OCI-LY1 (cell line): ENCODE measurements around the gene FIG4.

Experiments used
- H2AFZ ChIP-seq: fragments of 200-600 bp; sonication (generic), shearing (Covaris generic); 2 replicates; pipeline ENCODE4 v1.6.0; 2014; ENCODE audit warnings: antibody characterized with exemption, mild to moderate bottlenecking, low read length
- H3F3A ChIP-seq: fragments of 200-600 bp; sonication (generic), shearing (Covaris generic); 2 replicates; pipeline ENCODE4 v1.6.0; 2014; ENCODE audit warnings: mild to moderate bottlenecking, antibody characterized with exemption, low read length, moderate library complexity; ENCODE audit not compliant: insufficient read depth
- H3K27ac ChIP-seq: fragments of 200-600 bp; sonication (generic); 2 replicates; pipeline ENCODE4 v1.5.1; 2014; ENCODE audit warnings: low read length, mixed run types, mild to moderate bottlenecking, low read depth; ENCODE audit not compliant: poor library complexity, severe bottlenecking
- H3K27me3 ChIP-seq: fragments of 200-600 bp; sonication (generic); 2 replicates; pipeline ENCODE4 v1.6.0; 2014; ENCODE audit warnings: antibody characterized with exemption, mild to moderate bottlenecking, low read length, moderate library complexity; ENCODE audit not compliant: insufficient read depth
- H3K36me3 ChIP-seq: fragments of 200-600 bp; sonication (generic); 2 replicates; pipeline ENCODE4 v1.6.1; 2014; ENCODE audit warnings: mild to moderate bottlenecking, antibody characterized with exemption, low read length, moderate library complexity, mixed read lengths; ENCODE audit not compliant: insufficient read depth
- H3K4me1 ChIP-seq: fragments of 200-600 bp; sonication (generic); 2 replicates; pipeline ENCODE4 v1.5.1; 2014; ENCODE audit warnings: mild to moderate bottlenecking, low read length, moderate library complexity; ENCODE audit not compliant: insufficient read depth, severe bottlenecking
- H3K4me2 ChIP-seq: fragments of 200-600 bp; sonication (generic), shearing (Covaris generic); 2 replicates; pipeline ENCODE4 v1.6.1; 2014; ENCODE audit warnings: low read length
- H3K4me3 ChIP-seq: fragments of 200-600 bp; sonication (generic); 2 replicates; pipeline ENCODE4 v1.5.1; 2014; ENCODE audit warnings: low read length, low read depth, mild to moderate bottlenecking, mixed read lengths; ENCODE audit not compliant: poor library complexity, severe bottlenecking
- H3K79me2 ChIP-seq: fragments of 200-600 bp; shearing (Covaris generic); 2 replicates; pipeline ENCODE4 v1.6.1; 2016; ENCODE audit warnings: mixed run types, low read length, mixed read lengths; ENCODE audit not compliant: insufficient read depth
- H3K9ac ChIP-seq: fragments of 200-600 bp; sonication (generic), shearing (Covaris generic); 2 replicates; pipeline ENCODE4 v1.6.1; 2014; ENCODE audit warnings: mild to moderate bottlenecking, low read length, mixed read lengths
- H3K9me2 ChIP-seq: fragments of 200-600 bp; sonication (generic), shearing (Covaris generic); 2 replicates; pipeline ENCODE4 v1.6.1; 2014; ENCODE audit warnings: low read depth, mild to moderate bottlenecking, low read length, mixed read lengths
- H3K9me3 ChIP-seq: fragments of 200-600 bp; shearing (Covaris generic); 2 replicates; pipeline ENCODE4 v1.6.1; 2014; ENCODE audit warnings: low read length, mixed read lengths
- H4K20me1 ChIP-seq: fragments of 200-600 bp; sonication (generic), shearing (Covaris generic); 2 replicates; pipeline ENCODE4 v1.6.0; 2016; ENCODE audit warnings: mild to moderate bottlenecking, low read length; ENCODE audit not compliant: insufficient read depth
- CTCF ChIP-seq: fragments of 200-600 bp; sonication (generic), shearing (Covaris generic); IDR thresholded peaks from 2 replicates; pipeline ENCODE4 v1.5.1; 2017; ENCODE audit warnings: mild to moderate bottlenecking, antibody characterized with exemption, low read length, moderate library complexity, mixed read lengths
- EZH2 ChIP-seq: fragments of 200-600 bp; sonication (generic), shearing (Covaris generic); IDR thresholded peaks from 2 replicates; pipeline ENCODE4 v1.8.0; 2017; ENCODE audit warnings: borderline replicate concordance, mixed run types, mild to moderate bottlenecking, antibody characterized with exemption, low read length, moderate library complexity, mixed read lengths

Gene FIG4

DNA sequence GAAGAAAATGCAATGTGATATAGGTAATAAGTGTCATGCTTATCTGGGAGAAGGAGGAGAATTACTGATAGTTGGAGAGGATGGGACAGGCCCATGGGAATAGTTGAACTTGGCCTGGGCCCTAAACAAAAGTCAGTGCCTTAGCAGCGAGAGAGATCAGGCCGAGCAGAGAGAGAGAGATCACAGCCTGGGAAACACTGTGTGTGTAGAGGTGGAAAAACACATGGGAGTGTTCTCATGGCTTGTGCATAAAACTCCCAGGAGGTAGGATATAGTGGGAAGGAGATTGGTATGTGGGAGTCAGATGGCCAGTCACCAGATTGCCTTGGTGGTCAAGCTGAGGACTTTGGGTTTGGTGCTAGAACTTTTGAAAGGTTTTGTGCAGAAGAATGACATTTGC lies 47.6 kb downstream of the FIG4 start:
- H3K9ac ChIP-seq: no peak overlapping the region
- H3K9me3 ChIP-seq: no peaks in the 10 kb centered on the region
- H3K4me1 ChIP-seq: no peaks in the 10 kb centered on the region
- H2AFZ ChIP-seq: no peak overlapping the region
- no peaks in the 10 kb centered on the region for H3K79me2 ChIP-seq
- H3K36me3 ChIP-seq: peaks cover 4% of the 10 kb centered on the region; the same call in 1 of the 2 replicates
- H3F3A ChIP-seq: no peaks in the 10 kb centered on the region
- H3K27ac ChIP-seq: no peak overlapping the region
- no peaks in the 10 kb centered on the region for H3K27me3 ChIP-seq
- H3K4me3 ChIP-seq: no peak overlapping the region
- no peaks in the 10 kb centered on the region for H3K9me2 ChIP-seq
- no peaks in the 10 kb centered on the region for H4K20me1 ChIP-seq
- H3K4me2 ChIP-seq: no peak overlapping the region
- TF ChIP-seq EZH2 (no peak), CTCF (no peak)

- Histone ChIP-seq H3F3A (no peaks in the 10 kb centered on the region), H3K27ac (no peak overlapping the region), H3K9ac (no peak overlapping the region), H4K20me1 (no peaks in the 10 kb centered on the region), H3K9me3 (no peaks in the 10 kb centered on the region), H3K4me3 (no peak overlapping the region), H3K36me3 (peaks cover 4% of the 10 kb centered on the region; the same call in 1 of the 2 replicates), H2AFZ (no peak overlapping the region), H3K9me2 (no peaks in the 10 kb centered on the region), H3K79me2 (no peaks in the 10 kb centered on the region), H3K4me2 (no peak overlapping the region), H3K4me1 (no peaks in the 10 kb centered on the region), H3K27me3 (no peaks in the 10 kb centered on the region)
- TF ChIP-seq CTCF (no peak), EZH2 (no peak)
These were observed 48.6 kb downstream of the FIG4 start for GRCh38 chr6:109739686-109740085.

DNA sequence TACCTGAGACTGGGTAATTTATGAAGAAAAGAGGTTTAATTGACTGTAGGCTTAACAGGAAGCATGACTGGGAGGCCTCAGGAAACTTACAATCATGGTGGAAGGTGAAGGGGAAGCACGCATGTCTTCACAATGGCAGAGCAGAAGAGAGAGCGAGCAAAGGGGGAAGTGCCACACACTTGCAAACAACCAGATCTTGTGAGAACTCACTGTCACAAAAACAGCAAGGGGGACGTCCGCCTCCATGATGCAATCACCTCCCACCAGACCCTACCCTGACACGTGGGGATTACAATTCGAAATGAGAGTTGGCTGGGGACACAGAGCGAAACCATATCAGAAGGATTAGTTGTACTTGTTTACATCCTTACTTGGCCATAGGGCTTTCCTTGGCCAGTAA lies 49.7 kb downstream of the FIG4 start:
- H3K36me3 ChIP-seq: peaks cover 4% of the 10 kb centered on the region; the same call in 1 of the 2 replicates
- no peaks in the 10 kb centered on the region for H3K4me1 ChIP-seq
- no peaks in the 10 kb centered on the region for H3K9me3 ChIP-seq
- no peaks in the 10 kb centered on the region for H3K9me2 ChIP-seq
- H3K9ac ChIP-seq: no peak overlapping the region
- no peak overlapping the region for H2AFZ ChIP-seq
- no peak overlapping the region for H3K27ac ChIP-seq
- no peaks in the 10 kb centered on the region for H3K79me2 ChIP-seq
- no peaks in the 10 kb centered on the region for H3K27me3 ChIP-seq
- no peaks in the 10 kb centered on the region for H4K20me1 ChIP-seq
- no peak overlapping the region for H3K4me3 ChIP-seq
- TF ChIP-seq CTCF (no peak), EZH2 (no peak)
- H3K4me2 ChIP-seq: no peak overlapping the region
- H3F3A ChIP-seq: no peaks in the 10 kb centered on the region
